GM19372 (cell line): ENCODE results near the gene GCC1.
"Not testable (repeated sequence)": the region's sequence is repeated elsewhere in the genome, so short reads cannot be mapped to it uniquely, and the experiment has no call there.

ENCODE experiments used
- ATAC-seq: cut with Tn5 transposase; IDR thresholded peaks from one replicate; pipeline ENCODE4 v1.9.1; 2021; ENCODE audit warnings: mild to moderate bottlenecking, low read depth, moderate library complexity; ENCODE audit not compliant: unreplicated experiment

Gene GCC1

GRCh38 chr7:127591591-127591990, 6.2 kb upstream of the GCC1 start:
- no peak for ATAC-seq

DNA sequence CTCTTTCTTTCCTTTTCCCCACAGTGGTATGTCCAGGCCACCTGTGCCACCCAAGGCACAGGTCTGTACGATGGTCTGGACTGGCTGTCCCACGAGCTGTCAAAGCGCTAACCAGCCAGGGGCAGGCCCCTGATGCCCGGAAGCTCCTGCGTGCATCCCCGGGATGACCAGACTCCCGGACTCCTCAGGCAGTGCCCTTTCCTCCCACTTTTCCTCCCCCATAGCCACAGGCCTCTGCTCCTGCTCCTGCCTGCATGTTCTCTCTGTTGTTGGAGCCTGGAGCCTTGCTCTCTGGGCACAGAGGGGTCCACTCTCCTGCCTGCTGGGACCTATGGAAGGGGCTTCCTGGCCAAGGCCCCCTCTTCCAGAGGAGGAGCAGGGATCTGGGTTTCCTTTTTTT, 5.8 kb upstream of the GCC1 start:
- no peak for ATAC-seq

- no peak for ATAC-seq
Measured at GRCh38 chr7:127589896-127590295, 4.5 kb upstream of the GCC1 start.

GRCh38 chr7:127588697-127589482, 3.5 kb upstream of the GCC1 start:
- peak; percentile 9 for ATAC-seq

DNA sequence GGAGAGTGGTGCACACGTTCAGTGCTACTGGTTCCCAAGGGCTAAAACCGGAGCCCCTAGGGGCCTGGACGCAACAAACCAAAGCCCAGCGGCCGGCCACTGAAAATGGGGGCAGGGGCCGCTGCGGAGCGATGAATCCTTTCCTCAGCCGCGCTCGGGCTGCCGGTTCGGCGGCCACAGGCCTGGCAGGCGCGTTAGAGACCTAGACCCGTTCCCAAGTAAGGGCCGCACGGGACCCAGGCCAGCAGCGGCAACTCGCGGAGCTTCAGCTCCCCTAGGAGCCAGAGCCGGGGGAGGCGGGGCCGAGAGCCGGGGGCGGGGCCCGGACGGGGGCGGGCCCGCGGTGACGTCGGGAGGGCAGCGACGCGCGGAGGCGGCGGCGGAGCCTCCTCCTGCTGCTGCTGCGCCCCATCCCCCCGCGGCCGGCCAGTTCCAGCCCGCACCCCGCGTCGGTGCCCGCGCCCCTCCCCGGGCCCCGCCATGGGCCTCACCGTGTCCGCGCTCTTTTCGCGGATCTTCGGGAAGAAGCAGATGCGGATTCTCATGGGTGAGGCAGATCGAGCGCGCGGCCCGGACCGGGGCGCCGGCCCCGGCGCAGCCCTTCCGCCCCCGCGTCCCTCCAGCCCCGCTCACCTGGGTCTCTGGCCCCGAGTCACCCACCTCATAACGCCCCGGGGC, 2.8 kb upstream of the GCC1 start, which contains the start of gene ARF5:
ARF5 (plus strand) TSS at position 393 of the 678 bp plus-strand sequence; CDS start at position 481, 88 bp downstream.
- ATAC-seq, result peak; percentile 76

DNA sequence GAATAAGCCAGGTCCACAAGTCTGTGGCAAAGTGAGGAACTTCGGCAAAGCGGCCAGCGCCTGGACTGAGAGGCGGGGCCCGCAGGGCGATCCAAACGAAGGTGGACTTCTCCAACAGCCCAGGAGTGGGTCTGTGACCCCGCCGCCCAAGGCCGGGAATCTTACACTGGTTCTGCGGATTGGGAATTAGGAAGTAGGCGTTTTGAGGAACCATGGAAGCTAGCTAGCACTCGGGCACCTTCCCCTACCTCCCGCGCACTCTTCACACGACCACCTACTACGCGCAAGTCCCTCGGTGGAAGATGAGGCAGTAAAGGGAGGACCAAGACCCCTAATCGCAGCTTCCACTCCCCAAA, 2.2 kb upstream of the GCC1 start:
- no peak for ATAC-seq

DNA sequence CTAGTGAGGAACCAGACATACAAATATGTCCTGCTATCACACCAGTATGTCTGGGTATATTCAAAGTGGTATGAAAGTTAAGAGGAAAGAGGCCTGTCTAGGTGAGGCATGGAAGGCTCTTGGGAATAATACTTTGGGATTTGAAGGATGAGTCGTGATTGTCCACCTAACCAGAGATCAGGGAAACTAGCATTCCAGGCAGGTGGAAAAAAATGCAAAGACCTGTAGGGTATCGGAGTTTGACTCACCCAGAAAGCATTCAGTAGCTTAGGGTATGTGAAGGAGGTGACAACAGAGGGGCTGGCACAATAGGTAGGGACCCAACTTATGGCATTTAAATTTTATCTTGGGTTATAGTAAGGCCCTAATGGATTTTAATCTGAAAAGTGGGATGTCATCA, 950 bp upstream of the GCC1 start:
- no peak for ATAC-seq

DNA sequence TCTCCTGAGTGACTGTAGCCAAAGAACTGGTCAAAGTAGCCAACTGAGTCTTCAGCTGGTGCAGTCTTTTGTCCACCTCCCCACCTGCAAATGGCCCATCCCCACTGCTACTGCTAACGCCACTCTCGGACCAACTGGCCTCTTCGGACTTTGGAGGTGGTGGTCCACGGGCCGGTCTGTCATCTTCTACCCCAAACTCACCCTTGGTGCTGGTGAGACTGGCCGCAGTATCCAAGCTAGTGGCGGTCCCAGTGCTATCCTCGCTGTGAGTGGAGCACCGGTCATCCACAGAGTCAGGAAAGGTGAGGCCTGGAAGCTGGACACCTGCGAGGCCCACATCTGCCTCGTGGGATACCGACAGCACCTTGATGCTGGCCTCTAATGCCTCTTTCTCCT, 750 bp downstream of the GCC1 start:
- ATAC-seq, result no peak

DNA sequence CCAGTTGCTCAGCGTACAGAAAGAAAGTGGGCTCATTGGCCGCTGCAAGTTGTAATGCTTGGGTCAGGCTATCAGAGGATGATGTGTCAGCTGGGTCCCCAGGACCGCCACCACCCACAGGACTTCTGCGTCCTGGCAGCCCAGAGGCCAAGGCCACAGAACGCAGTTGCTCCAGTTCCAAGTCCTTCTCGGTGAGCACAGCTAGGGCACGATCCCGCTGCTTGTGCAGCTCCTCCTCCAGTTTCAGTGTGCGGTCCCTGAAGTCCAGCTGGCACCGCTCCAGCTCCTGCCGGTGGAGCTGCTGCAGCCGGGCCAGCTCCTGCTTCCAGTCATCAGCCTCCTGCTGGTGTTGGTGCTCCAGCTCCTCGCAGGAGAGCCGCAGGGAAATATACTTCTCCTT, 3.0 kb downstream of the GCC1 start:
- no peak for ATAC-seq

DNA sequence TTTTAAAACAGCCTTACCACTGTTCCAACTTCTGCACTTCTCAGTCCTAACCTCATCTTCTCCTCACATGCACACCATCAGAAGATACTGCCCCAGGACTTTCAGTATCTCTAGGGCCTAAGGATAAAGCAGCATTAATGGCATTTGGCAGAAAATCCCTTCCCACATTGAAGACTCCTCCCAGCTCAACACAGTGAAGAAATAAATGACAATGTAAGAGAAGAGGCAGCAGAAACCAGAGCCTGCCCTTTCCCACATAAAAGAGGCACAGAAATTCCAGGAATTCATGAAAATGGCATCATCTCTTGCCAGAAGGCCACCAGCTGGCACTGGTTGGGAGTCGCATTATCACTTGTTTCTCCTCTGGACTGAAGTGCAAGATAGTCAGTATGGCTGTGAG, 3.7 kb downstream of the GCC1 start:
- no peak for ATAC-seq

DNA sequence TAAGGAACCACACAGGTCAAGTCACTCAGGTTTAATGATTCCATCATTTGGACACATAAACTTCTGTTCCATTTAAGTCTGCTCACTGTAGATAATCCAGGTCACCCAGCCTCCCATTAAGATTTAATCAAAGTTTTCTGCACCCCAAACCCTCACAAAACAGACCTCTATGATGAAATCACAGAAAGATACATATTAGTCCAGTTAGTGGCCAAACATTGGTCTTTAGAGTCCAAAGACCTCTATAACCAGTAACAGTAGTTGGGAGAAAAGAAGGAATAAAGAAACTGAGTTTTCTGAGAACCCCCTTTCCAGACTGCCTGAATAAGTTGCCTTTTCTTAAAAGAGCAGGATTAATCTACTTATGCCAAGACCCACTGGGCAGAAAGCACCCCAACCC, 4.8 kb downstream of the GCC1 start:
- ATAC-seq, result no peak

DNA sequence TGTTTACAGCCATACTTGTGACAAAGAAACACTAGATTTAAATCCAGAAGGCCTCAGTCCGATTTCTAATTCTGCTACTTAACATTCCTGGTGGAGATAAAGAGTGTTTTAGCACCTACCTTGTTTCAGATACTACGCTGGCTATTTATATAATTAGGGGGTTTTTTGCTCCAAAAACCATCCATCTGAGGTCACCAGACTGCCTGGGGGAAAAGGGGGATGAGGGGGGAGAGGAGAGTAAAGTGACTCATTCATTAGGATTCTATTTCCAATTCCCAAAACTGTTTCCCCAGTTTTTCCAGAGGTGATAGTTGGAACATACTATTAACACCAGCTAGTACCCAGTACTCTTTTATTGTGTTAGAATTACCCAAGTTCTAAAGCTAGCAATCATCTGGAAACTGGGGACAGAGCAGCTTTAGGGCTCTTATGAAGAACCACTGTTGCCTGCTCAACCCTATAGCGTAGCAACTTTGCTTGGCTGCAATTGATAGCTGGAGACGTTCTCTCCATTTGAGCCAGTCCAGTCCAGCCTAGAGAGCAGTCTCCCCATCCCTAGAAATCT, 6.6 kb downstream of the GCC1 start:
- no peak for ATAC-seq

DNA sequence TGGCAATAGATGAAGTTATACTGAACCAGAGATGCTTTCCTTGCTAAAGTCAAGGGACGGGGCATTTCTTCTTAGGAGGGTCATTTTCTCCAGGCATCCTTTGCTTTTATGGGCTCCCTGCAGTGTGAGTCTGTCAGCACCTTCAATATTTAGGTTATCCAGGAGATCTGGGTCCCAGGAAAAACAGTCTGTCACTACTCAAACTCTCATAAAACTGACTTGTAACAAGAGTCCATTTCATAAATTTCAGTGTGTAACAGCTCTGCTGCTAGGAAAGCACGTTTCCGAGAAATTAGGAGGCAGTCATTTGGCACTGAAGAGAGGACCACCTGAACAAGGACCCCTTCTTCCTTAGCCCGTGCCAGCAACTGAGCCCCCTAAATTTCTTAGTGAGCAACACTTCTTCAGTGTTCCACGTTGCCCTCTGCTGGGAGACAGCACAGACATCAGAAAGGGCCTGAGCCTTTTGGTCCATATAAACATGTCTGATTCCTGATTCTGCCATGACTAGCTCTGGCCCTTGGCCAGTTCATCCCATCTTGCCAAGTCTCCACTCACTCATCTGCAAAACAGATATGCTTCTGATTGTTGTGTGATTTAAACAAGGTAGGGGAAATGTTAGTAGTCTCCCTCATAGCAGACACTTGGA, 7.2 kb downstream of the GCC1 start:
- no peak for ATAC-seq

- no peak for ATAC-seq
Measured at GRCh38 chr7:127571741-127572505, 13.5 kb downstream of the GCC1 start.

DNA sequence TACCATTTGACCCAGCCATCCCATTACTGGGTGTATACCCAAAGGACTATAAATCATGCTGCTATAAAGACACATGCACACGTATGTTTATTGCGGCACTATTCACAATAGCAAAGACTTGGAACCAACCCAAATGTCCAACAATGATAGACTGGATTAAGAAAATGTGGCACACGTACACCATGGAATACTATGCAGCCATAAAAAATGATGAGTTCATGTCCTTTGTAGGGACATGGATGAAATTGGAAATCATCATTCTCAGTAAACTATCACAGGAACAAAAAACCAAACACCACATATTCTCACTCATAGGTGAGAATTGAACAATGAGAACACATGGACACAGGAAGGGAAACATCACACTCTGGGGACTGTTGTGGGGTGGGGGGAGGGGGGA, 17.4 kb downstream of the GCC1 start:
- ATAC-seq, result not testable (repeated sequence)

DNA sequence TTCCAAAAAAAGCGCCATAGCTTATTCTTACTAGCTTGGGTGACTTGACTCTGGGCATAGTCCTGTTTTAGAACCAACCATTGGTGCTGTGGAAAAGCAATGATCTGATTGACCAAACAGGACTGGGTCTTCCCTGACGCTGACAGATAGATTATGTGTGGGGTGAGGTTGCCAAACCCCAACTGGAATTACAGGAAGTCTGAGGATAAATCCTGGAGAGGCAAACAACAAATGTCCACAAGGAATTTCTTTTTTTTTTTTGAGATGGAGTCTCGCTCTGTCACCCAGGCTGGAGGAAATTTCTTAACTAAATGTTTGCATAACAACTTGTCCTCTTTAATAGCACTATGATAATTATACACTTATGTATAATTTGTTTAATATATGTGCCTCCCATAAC, 19.2 kb downstream of the GCC1 start:
- no peak for ATAC-seq

DNA sequence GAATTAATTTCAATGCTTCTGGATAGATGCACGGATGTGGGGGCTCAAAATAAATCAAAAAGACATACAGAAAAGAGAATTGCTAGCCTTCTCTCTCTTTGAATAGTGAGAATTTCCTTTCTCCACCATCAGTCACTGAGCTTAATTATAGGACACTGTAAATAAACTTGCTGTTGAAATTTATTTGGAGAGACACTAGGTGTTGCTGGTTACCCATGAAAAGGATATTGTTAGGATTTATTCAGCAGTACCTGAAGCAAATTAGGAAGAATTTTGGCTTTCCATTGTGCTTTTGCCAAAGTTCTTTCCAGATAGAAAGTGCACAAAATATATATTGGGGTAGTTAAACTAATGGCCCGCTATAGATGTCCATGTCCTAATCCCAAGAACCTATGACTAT, 27.6 kb downstream of the GCC1 start:
- no peak for ATAC-seq

GRCh38 chr7:127556404-127556803, 29.0 kb downstream of the GCC1 start:
- no peak for ATAC-seq

DNA sequence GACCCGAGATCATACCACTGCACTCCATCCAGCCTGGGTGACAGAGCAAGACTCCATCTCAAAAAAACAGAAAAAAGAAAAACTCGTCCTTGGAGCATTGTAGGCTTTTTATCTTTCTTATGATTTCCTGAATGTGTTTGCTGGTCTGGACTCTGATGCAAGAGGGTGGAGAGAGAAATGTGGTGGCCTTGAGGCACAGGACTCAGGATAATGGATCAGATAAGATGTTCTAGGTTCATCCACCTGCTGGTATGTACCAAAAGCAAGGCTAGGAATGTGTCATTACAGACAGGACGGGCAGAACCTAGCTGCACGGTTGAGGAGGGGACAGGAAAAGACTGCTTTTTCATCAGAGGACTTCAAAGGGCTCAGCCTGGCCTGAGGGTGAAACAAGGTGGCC, 33.5 kb downstream of the GCC1 start:
- no peak for ATAC-seq

GRCh38 chr7:127550247-127550646, 35.1 kb downstream of the GCC1 start:
- ATAC-seq, result no peak

DNA sequence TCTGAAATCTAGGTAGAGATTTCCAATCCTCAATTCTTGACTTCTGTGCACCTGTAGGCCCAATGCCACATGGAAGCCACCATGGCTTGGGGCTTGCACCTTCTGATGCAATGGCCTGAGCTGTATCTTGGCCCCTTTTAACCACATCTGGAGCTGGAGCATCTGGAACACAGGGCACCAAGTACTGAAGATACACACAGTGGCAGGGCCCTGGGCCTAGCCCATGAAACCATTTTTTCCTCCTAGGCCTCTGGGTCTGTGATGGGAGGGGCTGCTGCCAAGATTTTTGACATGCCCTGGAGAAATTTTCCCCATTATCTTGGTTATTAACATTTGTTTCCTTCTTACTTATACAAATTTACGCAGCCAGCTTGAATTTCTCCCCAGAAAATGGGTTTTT, 39.1 kb downstream of the GCC1 start:
- ATAC-seq, result no peak
